Breast epithelium (tissue), 4 donors: Measurements from ENCODE around the gene TMEM87B. TPM values are rescaled to one million over a fixed set of nuclear protein-coding genes. Genes with fewer than 3 reads are reported as not detected.
"Not testable (repeated sequence)": the region's sequence is repeated elsewhere in the genome, so short reads cannot be mapped to it uniquely, and the experiment has no call there.

ENCODE experiments used
- DNase-seq, 2 donors: peaks; one replicate each; pipeline ENCODE4 v3.0.0-alpha.2; 2019; ENCODE audit warnings: low spot score in 2 of 2
- H3K27ac ChIP-seq, 2 donors: fragments of 200-600 bp; sonication (generic) in 1 of 2; one replicate each; pipeline ENCODE4 v1.5.1; 2016 to 2019; ENCODE audit warnings: mild to moderate bottlenecking in 1 of 2
- H3K27me3 ChIP-seq, 2 donors: fragments of 200-600 bp; sonication (generic) in 1 of 2; one replicate each; pipeline versions ENCODE4 v1.5.1 to v1.6.0; 2017 to 2019; ENCODE audit warnings: control low read depth in 1 of 2, mild to moderate bottlenecking in 1 of 2
- H3K36me3 ChIP-seq: fragments of 200-600 bp; one replicate; pipeline ENCODE4 v1.5.1; 2019
- H3K4me1 ChIP-seq, 2 donors: fragments of 200-600 bp; sonication (generic); one replicate each; pipeline ENCODE4 v1.5.1; 2016 to 2019; ENCODE audit warnings: control low read depth in 1 of 2
- H3K4me3 ChIP-seq, 3 donors: fragments of 200-600 bp; sonication (generic); 1 replicate in 2 of 3; 2 replicates in 1 of 3; pipeline ENCODE4 v1.5.1; 2016 to 2019; ENCODE audit warnings: mild to moderate bottlenecking in 3 of 3, moderate library complexity in 2 of 3
- H3K9me3 ChIP-seq, 2 donors: fragments of 200-600 bp; sonication (generic) in 1 of 2; one replicate each; pipeline ENCODE4 v1.5.1; 2016 to 2019; ENCODE audit warnings: control low read depth in 1 of 2
- POLR2A ChIP-seq: fragments of 450-650 bp; IDR thresholded peaks from one replicate; pipeline ENCODE4 v1.6.1; 2016; ENCODE audit warnings: antibody characterized with exemption, mild to moderate bottlenecking, moderate library complexity
- POLR2AphosphoS5 ChIP-seq, 3 donors: sonication (generic); formaldehyde crosslinking; IDR thresholded peaks; one replicate each; pipeline ENCODE4 v1.6.1; 2017; ENCODE audit warnings: antibody characterized with exemption in 3 of 3
- intact Hi-C: fragments of 100-400 bp; cut with DNase I; formaldehyde crosslinking; loops from one replicate; pipeline ENCODE4 v1.15.1; 2023; ENCODE audit warnings: low total_unique reads
- total RNA-seq, 3 donors: library from RNA; depleted of rRNA; stranded (reverse); fragments of >200 nt; gene quantifications; one replicate each; pipeline ENCODE4 v1.1.0, GENCODE V29; 2016
- TF ChIP-seq, protein P1 (sequence below), 3 donors: fragments of 450-650 bp; IDR thresholded peaks; one replicate each; pipeline ENCODE4 v1.5.1; 2016 to 2017; ENCODE audit warnings: antibody characterized with exemption in 3 of 3, mild to moderate bottlenecking in 3 of 3, moderate library complexity in 3 of 3

Gene TMEM87B
- total RNA-seq, 3 donors from 2014 or later, result 16.2 to 52.0 (median 38.3) TPM

DNA sequence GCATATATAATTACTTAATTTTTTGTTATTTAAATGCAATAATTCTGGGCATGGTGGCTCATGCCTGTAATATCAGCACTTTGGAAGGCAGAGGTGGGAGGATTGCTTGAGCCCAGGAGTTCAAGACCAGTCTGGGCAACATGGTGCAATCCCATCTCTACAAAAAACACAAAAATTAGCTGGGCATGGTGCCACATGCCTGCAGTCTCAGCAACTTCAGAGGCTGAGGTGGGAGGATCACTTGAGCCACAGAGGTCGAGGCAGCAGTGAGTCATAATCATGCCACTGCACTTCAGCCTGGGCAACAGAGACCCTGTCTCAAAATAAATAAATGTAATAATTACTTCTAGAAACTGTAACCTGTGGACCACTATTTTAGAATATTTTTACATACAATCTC lies 21.5 kb upstream of the TMEM87B start:
- H3K9me3 ChIP-seq, result no peaks in the 10 kb centered on the region
- no peak overlapping the region for H3K4me3 ChIP-seq
- TF ChIP-seq POLR2AphosphoS5 (IDR thresholded peaks at IDR 0.05), result peak in 1 of 3 donors; percentile 13
- TF ChIP-seq, protein P1, sequence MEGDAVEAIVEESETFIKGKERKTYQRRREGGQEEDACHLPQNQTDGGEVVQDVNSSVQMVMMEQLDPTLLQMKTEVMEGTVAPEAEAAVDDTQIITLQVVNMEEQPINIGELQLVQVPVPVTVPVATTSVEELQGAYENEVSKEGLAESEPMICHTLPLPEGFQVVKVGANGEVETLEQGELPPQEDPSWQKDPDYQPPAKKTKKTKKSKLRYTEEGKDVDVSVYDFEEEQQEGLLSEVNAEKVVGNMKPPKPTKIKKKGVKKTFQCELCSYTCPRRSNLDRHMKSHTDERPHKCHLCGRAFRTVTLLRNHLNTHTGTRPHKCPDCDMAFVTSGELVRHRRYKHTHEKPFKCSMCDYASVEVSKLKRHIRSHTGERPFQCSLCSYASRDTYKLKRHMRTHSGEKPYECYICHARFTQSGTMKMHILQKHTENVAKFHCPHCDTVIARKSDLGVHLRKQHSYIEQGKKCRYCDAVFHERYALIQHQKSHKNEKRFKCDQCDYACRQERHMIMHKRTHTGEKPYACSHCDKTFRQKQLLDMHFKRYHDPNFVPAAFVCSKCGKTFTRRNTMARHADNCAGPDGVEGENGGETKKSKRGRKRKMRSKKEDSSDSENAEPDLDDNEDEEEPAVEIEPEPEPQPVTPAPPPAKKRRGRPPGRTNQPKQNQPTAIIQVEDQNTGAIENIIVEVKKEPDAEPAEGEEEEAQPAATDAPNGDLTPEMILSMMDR (IDR thresholded peaks at IDR 0.05), result no peak
- intact Hi-C loops, result no loop called here
- H3K36me3 ChIP-seq, result no peaks in the 10 kb centered on the region
- peaks cover 4 to 8% of the 10 kb centered on the region in 2 donors for H3K4me1 ChIP-seq
- no peak overlapping the region for H3K27ac ChIP-seq
- H3K27me3 ChIP-seq, result no peaks in the 10 kb centered on the region
- DNase-seq, result no peak

DNA sequence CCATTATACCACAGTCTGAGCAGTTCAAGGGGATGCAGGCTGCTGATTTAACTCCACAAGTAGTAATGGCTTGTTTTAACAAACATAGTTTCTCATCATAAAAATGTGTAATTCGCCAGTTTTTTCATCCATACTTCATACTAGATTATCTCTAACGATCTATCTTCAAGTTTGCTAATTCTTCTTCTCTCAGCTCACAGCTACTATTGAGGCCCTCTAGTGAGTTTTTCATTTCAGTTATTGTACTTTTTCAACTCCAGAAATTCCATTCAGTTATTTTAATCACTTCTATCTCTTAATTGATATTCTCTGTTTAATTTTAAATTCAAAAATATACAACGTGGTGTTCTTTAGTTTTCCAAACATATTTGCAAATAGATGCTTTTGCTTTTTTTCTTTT lies 20.1 kb upstream of the TMEM87B start:
- no peak overlapping the region for H3K4me3 ChIP-seq
- peaks cover 4 to 8% of the 10 kb centered on the region in 2 donors for H3K4me1 ChIP-seq
- intact Hi-C loops, result loop anchor here (5.0 kb wide), 1 partner anchor 143 kb away; no protein-coding TSS in a partner anchor

DNA sequence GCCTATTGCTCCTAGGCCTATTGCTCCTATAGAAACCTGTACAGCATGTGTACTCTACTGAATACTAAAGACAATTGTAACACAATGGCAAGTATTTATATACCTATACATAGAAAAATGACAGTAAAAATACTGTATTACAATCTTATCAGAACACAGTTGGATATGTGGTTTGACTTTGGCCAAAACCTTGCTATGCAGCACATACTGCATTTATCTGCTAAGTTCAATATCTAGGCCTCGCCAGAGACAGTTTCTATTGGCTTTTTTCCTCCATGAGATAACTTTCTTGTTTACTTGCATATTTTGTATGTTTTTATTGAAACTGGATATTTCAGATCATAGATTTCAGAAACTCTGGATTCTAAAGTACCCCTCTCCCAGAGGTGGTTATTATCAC lies 19.3 kb upstream of the TMEM87B start:
- Histone ChIP-seq H3K4me1 (peaks cover 4 to 8% of the 10 kb centered on the region in 2 donors), H3K9me3 (no peaks in the 10 kb centered on the region), H3K4me3 (no peak overlapping the region), H3K27me3 (no peaks in the 10 kb centered on the region), H3K36me3 (no peaks in the 10 kb centered on the region), H3K27ac (no peak overlapping the region)
- no peak for DNase-seq
- intact Hi-C loops, result loop anchor here (5.0 kb wide), 1 partner anchor 143 kb away; no protein-coding TSS in a partner anchor
- TF ChIP-seq POLR2A, result no peak
- TF ChIP-seq POLR2AphosphoS5 (IDR thresholded peaks at IDR 0.05), result no peak
- TF ChIP-seq, protein P1 (IDR thresholded peaks at IDR 0.05), result no peak

More for the DNA sequence above, 20.1 kb upstream of the TMEM87B start:
- Histone ChIP-seq H3K36me3 (no peaks in the 10 kb centered on the region), H3K27me3 (no peaks in the 10 kb centered on the region), H3K27ac (no peak overlapping the region), H3K9me3 (no peaks in the 10 kb centered on the region)
- TF ChIP-seq POLR2AphosphoS5 (IDR thresholded peaks at IDR 0.05) (no peak), POLR2A (no peak)
- TF ChIP-seq, protein P1 (IDR thresholded peaks at IDR 0.05), result no peak
- no peak for DNase-seq

DNA sequence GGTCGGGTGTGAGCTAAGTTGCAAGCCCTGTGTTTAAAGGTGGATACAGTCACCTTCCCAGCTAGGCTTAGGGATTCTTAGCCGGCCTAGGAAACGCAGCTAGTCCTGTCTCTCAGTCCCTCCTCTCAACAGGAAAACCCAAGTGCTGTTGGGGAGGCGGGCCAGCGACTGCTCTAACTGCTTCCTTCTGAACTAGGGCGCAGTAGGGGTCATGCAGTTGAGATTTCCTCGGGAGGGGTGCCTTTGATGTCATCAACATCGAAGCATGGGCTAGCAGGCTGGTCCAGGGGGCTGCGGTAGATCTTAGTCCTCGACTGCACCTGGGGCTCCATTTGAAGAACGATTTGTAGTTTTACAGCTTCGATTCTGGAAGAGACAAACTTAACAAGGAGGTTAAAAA lies 15.5 kb upstream of the TMEM87B start:
- not testable (repeated sequence) for H3K27ac ChIP-seq, H3K27me3 ChIP-seq, H3K4me1 ChIP-seq, H3K4me3 ChIP-seq, H3K9me3 ChIP-seq, DNase-seq, H3K36me3 ChIP-seq
- intact Hi-C loops, result loop anchor here (5.0 kb wide), 1 partner anchor 147 kb away; no protein-coding TSS in a partner anchor

DNA sequence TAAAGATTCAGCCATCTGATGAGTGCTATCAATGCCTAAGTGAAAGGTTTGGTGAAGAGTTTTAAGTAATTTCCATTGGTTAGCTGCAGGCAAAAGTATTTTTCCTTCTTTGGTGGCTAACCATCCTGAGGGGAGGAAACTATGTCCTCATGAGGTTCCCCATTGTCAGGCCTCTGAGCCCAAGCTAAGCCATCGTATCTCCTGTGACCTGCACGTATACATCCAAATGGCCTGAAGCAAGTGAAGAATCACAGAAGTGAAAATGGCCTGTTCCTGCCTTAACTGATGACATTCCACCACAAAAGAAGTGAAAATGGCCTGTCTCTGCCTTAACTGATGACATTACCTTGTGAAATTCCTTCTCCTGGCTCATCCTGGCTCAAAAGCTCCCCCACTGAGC lies 15.0 kb upstream of the TMEM87B start:
- H3K27ac ChIP-seq, H3K9me3 ChIP-seq, H3K36me3 ChIP-seq, H3K4me1 ChIP-seq, H3K27me3 ChIP-seq, DNase-seq, H3K4me3 ChIP-seq, intact Hi-C loops: not testable (repeated sequence)

DNA sequence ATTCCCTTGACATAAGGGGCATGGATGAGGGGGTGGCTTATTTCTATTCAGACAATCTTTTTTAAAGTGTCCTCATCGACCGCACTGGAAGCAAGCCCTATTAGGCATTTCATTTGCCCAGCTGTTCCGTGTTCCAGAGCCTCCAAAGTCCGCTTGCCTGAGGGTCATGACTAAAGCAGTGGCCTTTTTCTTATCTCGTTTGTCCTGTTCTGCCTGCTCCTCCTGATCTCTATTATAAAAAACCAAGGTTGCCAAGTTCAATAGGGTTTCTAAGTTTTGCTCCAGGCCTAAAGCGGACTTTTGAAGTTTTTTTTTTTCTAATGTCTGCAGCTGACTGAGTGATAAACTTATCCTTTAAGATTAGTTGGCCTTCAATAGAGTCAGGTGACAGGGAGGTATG lies 13.6 kb upstream of the TMEM87B start:
- DNase-seq, H3K27me3 ChIP-seq, H3K4me1 ChIP-seq, H3K9me3 ChIP-seq, intact Hi-C loops, H3K27ac ChIP-seq, H3K36me3 ChIP-seq, H3K4me3 ChIP-seq: not testable (repeated sequence)

DNA sequence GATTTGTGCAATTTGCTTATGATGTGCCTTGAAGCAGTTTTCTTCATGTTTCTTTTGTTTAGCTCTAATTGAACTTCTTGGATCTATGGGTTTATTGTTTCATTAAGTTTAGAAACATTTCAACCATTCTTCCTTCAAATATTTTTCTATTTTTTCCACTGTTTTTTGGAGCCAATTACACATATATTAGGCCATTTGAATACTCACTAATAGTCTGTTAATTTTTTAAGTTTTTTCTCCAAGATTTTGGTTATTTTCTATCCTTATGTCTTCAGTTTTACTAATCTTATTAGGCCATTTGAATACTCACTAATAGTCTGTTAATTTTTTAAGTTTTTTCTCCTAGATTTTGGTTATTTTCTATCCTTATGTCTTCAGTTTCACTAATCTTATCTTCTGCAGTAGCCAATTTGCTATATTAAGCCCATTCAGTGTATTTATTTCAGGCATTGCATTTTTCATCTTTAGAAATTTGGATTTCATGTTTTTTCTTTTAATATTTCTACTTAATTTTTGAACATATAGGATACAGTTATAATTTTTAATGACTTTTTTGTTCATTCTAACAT lies 9.5 kb upstream of the TMEM87B start:
- intact Hi-C loops, result no loop called here
- Histone ChIP-seq H3K36me3 (no peaks in the 10 kb centered on the region), H3K27ac (no peak overlapping the region), H3K27me3 (no peaks in the 10 kb centered on the region), H3K4me3 (no peak overlapping the region), H3K4me1 (no peaks in the 10 kb centered on the region), H3K9me3 (peaks cover 0 to 7% of the 10 kb centered on the region in 2 donors)
- no peak for TF ChIP-seq POLR2A
- TF ChIP-seq, protein P1 (IDR thresholded peaks at IDR 0.05), result no peak
- TF ChIP-seq POLR2AphosphoS5 (IDR thresholded peaks at IDR 0.05), result no peak
- DNase-seq, result no peak
